Measurements from ENCODE around the gene CACNB4. TPM values are rescaled to one million over a fixed set of nuclear protein-coding genes. Genes with fewer than 3 reads are reported as not detected.

The CACNB4 gene
- total RNA-seq, 2 experiments from 2014 or later: 0.14 to 0.20 TPM

GRCh38 chr2:152068226-152068625 lies 30.6 kb downstream of the CACNB4 start:
- Mint-ChIP-seq H3K27ac (no peak overlapping the region), H3K36me3 (ENCODE audit: low read depth) (no peaks in the 10 kb centered on the region), H3K9me3 (no peaks in the 10 kb centered on the region), H3K4me3 (no peak overlapping the region), H3K27me3 (peaks cover 8% of the 10 kb centered on the region), H3K4me1 (ENCODE audit: low read depth) (no peaks in the 10 kb centered on the region)
- no peak for ATAC-seq (ENCODE audit: poor library complexity)
- ChIA-PET POLR2A (no interaction called here), CTCF (no interaction called here)
- H3K9me3 ChIP-seq (ENCODE audit: control insufficient read depth in 1 of 2, insufficient read depth in 1 of 2, low read length in 2 of 2): no peaks in the 10 kb centered on the region
- intact Hi-C loops (cut with DNase I, micrococcal nuclease): no loop called here
- H3K27me3 ChIP-seq (ENCODE audit: control insufficient read depth in 1 of 2, insufficient read depth in 2 of 2, low read length in 2 of 2): peaks cover 0 to 2% of the 10 kb centered on the region in 2 experiments
- H3K36me3 ChIP-seq (ENCODE audit: insufficient read depth, low read length): no peaks in the 10 kb centered on the region
- TF ChIP-seq CTCF (IDR thresholded peaks at IDR 0.05): no peak
- H3K27ac ChIP-seq (ENCODE audit: low read depth in 1 of 2, low read length in 2 of 2): no peak overlapping the region
- DNase-seq: no peak
- no peaks in the 10 kb centered on the region for H3K4me1 ChIP-seq (ENCODE audit: insufficient read depth, low read length)
- no peak overlapping the region for H3K4me3 ChIP-seq (ENCODE audit: low read length)

GRCh38 chr2:152067823-152068222 lies 31.0 kb downstream of the CACNB4 start:
- CTCF ChIA-PET: no interaction called here
- no peak for ATAC-seq (ENCODE audit: poor library complexity)

GRCh38 chr2:152065945-152066344 lies 32.9 kb downstream of the CACNB4 start:
- ATAC-seq (ENCODE audit: poor library complexity): no peak
- CTCF ChIA-PET: no interaction called here
- Mint-ChIP-seq H3K27me3 (peaks cover 16% of the 10 kb centered on the region), H3K36me3 (ENCODE audit: low read depth) (no peaks in the 10 kb centered on the region), H3K27ac (no peak overlapping the region), H3K4me3 (no peak overlapping the region), H3K4me1 (ENCODE audit: low read depth) (no peaks in the 10 kb centered on the region), H3K9me3 (no peaks in the 10 kb centered on the region)
- Histone ChIP-seq H3K4me3 (ENCODE audit: low read length) (no peak overlapping the region), H3K27me3 (ENCODE audit: control insufficient read depth in 1 of 2, insufficient read depth in 2 of 2, low read length in 2 of 2) (peaks cover 2 to 4% of the 10 kb centered on the region in 2 experiments), H3K36me3 (ENCODE audit: insufficient read depth, low read length) (no peaks in the 10 kb centered on the region), H3K9me3 (ENCODE audit: control insufficient read depth in 1 of 2, insufficient read depth in 1 of 2, low read length in 2 of 2) (no peaks in the 10 kb centered on the region), H3K27ac (ENCODE audit: low read depth in 1 of 2, low read length in 2 of 2) (no peak overlapping the region), H3K4me1 (ENCODE audit: insufficient read depth, low read length) (no peaks in the 10 kb centered on the region)
- TF ChIP-seq CTCF (IDR thresholded peaks at IDR 0.05): no peak
- intact Hi-C loops (cut with DNase I, micrococcal nuclease): no loop called here
- no peak for DNase-seq
- POLR2A ChIA-PET: no interaction called here

More at GRCh38 chr2:152067823-152068222, 31.0 kb downstream of the CACNB4 start:
- Mint-ChIP-seq H3K4me1 (ENCODE audit: low read depth) (no peaks in the 10 kb centered on the region), H3K27me3 (peaks cover 9% of the 10 kb centered on the region), H3K36me3 (ENCODE audit: low read depth) (no peaks in the 10 kb centered on the region), H3K9me3 (no peaks in the 10 kb centered on the region), H3K4me3 (no peak overlapping the region), H3K27ac (no peak overlapping the region)
- Histone ChIP-seq H3K36me3 (ENCODE audit: insufficient read depth, low read length) (no peaks in the 10 kb centered on the region), H3K9me3 (ENCODE audit: control insufficient read depth in 1 of 2, insufficient read depth in 1 of 2, low read length in 2 of 2) (no peaks in the 10 kb centered on the region), H3K27ac (ENCODE audit: low read depth in 1 of 2, low read length in 2 of 2) (no peak overlapping the region), H3K27me3 (ENCODE audit: control insufficient read depth in 1 of 2, insufficient read depth in 2 of 2, low read length in 2 of 2) (peaks cover 0 to 2% of the 10 kb centered on the region in 2 experiments), H3K4me3 (ENCODE audit: low read length) (no peak overlapping the region), H3K4me1 (ENCODE audit: insufficient read depth, low read length) (no peaks in the 10 kb centered on the region)
- TF ChIP-seq CTCF (IDR thresholded peaks at IDR 0.05): no peak
- intact Hi-C loops (cut with DNase I, micrococcal nuclease): no loop called here
- POLR2A ChIA-PET: no interaction called here
- DNase-seq: no peak

Measured in CD4-positive, alpha-beta T cell (primary cell).